Stromal cell of bone marrow (primary cell): ENCODE data around the gene PARD3.

Experiments
- DNase-seq: peaks from one replicate; pipeline ENCODE4 v3.0.0-alpha.2; 2012; ENCODE audit warnings: low read depth

Gene PARD3

DNA sequence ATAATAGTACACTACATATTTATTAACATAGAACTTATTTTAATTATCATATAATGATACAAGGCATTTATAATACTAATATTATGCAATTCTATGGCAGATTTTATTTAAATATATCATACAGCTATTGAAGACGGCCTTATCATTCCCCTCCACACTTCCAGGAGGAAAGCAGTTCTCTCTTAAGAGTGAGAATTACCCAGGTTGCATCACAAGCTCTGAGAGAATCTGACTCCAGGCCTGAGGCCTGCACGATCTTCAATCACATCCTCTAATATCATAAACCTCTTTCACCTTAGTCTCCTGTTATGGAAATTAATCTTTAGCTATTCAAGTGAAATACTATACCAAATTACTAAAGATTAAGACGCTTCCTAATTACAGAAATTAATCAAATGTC lies 564.4 kb downstream of the PARD3 start:
- no peak for DNase-seq

GRCh38 chr10:34249634-34250033 lies 565.5 kb downstream of the PARD3 start:
- DNase-seq = no peak

GRCh38 chr10:34247560-34247959 lies 567.5 kb downstream of the PARD3 start:
- no peak for DNase-seq

GRCh38 chr10:34244756-34245484 lies 570.2 kb downstream of the PARD3 start:
- DNase-seq = no peak

DNA sequence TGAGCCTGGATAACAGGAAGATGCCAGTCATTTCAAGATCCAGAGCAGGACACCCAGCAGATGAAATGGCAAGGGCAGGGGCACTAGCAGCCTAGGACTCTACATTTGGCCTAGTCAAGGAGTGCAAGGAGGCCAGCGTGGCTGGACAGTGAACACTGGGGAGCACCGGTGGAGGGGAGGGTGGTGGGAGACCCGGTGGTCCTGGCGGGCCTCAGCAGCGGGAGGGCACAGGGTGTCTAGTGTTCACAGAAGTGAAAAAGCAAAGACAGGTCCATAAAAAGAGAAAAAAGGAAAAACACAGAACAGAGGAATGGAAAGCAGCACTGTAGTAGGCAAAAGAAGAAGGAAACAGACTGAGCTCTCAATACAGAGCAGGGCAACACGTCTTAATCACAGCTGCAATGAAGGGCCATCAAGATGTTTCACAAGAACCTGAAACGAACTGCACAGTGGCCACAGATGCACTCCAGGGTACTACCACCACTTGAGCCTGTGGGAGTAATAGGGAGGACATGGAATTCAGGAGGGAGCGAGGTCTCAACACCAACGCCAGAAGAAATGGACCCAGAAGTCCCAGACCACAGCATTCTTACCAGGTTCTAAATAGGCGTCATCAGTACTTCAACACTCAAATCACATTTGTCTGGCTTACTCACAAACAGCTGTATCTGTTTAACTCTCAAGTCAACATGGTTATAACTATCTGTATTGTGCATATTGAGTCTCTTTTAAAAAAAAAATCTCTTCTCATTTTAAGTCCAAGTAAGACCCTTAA lies 573.7 kb downstream of the PARD3 start:
- no peak for DNase-seq

GRCh38 chr10:34240039-34240438 lies 575.1 kb downstream of the PARD3 start:
- DNase-seq = no peak

DNA sequence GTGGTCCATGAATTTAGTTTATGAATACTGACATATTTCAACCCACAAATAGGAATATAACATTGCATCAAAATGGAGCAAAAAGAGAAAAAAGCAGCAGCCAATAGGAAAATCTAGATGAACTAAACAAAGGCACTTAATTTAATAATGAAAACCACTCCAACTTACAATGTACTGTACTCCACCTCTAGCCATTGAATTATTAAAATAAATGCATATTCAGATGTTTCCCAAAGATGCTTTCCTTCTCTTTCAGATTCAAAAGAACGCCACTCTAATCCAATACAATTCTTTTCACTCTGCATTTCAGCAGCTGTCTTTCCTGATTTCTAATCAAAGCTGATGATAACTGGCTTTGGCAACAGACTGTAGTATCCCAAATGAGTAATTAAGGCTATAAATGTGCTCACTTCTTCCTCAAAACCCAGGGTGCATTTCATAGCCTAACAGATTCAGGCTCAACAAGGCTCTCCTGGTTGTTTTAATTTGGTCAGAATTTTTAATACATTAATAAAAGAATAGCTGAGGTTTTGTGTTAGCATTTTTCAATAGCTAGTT lies 577.1 kb downstream of the PARD3 start:
- no peak for DNase-seq

- no peak for DNase-seq
Observed at GRCh38 chr10:34236931-34237330, 578.2 kb downstream of the PARD3 start.

DNA sequence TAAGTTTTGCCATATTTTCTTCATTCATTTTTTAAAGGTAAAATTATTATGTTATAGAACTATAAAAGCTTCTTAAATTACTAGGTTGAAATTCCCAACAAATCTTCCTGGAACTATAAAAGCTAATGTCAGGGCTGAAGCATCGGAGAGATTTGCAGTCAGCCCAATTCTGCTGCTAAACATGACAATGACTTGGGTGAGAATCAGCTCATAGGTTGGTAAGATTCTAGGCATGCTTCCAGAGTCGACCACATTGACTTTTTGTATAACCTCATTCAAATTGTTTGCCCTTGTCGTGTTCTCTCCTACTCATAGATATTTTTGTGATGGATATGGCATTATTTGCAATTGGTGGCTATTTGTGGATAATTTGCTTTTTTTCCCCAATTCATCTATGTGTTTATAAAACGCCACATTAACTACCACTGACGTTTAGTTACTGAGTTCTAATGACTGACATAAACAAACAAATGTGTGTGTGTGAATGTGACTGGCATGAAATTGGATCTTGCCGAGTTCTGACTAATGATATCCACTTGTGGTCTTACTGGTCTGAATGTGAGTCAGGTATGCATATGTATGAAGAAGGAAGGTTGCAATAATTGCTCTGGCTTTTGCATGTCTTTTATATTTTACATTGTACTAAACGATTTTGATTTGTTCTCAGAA lies 579.8 kb downstream of the PARD3 start:
- DNase-seq = peak; percentile 20

GRCh38 chr10:34232481-34232880 lies 582.6 kb downstream of the PARD3 start:
- DNase-seq = no peak

DNA sequence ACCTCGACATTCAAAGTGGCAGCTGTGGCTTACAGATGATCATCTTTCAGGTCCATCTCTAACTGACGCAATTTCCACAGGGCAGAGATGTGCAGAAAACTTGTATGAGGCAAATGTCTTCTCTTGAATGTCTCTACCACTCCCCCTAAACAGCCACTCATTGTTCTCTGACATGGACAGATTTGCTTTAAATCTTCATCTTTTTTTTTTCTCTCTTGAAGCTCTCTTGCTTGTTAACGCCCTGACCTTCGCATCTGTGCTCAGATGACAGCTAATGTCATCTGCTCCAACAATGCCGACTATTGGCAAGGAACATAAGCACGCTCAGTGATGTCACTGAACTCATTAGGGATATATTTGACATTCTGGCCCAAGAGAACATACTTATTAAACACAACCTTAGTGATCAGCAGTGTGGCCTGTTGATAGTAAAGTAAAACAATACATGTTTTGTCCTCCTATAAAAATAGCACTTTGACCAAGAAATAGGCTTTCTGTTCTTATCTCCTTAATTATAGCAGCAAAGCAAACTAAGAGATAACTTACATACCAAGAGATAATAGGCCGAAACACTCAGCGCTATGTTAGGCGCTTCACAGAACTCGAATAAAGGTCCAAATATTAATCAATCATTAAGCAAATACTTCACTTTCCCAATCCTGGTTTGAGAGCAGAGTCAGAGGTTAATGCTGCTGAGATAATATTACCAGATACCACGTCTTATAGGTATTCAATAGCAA lies 583.5 kb downstream of the PARD3 start:
- DNase-seq = no peak

DNA sequence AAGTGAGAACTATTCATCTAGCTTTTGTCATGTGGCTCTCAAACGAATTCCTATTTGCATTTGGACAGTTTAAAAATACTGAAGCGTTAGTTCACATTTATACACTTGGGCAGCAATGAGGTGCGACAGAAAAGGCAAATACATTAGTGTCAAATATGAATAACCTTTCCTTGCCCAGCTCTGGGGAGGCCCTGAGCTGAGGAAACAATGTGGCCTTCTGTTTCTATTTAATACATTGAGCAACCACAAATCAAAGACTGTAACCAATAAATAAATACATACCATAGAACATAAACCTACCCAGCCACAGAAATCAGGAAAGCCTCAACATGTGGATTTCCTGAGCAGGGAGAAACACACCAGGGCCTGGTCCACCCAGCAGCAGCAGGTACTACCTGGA lies 585.2 kb downstream of the PARD3 start:
- no peak for DNase-seq

GRCh38 chr10:34228066-34228465 lies 587.0 kb downstream of the PARD3 start:
- no peak for DNase-seq

DNA sequence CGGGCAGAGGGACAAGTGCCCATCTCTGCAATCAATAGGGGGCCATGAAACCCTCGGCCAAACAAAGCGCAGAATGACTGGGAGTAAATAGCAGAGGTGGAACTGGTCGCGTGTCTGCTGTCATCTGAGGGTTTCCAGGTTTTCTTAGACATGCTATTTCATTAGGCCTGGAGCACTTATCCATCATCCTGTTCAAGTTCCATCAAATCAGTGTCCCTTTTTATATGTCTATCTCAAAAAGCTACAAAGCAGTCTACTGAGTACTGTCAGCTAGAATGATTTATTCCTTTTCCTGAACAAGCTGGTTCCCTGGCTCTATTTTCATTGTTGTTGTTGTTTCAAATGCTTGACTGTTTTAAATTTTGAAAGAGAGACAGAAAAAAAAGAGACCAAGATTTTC lies 590.5 kb downstream of the PARD3 start:
- DNase-seq = no peak

- no peak for DNase-seq
Observed at GRCh38 chr10:34223658-34224057, 591.4 kb downstream of the PARD3 start.

DNA sequence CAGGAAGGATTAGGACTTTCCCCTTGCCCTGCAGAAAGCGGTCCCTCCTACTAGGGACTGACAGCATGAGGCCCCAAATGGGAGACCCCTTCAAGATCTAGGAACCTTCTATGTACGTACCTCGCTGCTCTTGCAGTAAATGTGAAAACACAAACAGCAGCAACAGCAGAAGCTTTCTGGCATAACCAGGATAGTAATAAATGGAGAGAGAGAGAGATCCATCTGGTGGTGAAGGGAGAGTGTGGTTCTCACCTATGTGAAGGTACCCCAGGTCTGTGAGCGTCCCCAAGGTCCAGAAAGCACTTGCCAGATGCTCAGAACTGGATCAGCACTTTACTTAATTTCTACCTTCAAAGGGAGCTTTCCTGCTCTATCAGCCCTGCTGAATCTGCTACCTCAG lies 592.7 kb downstream of the PARD3 start:
- no peak for DNase-seq

DNA sequence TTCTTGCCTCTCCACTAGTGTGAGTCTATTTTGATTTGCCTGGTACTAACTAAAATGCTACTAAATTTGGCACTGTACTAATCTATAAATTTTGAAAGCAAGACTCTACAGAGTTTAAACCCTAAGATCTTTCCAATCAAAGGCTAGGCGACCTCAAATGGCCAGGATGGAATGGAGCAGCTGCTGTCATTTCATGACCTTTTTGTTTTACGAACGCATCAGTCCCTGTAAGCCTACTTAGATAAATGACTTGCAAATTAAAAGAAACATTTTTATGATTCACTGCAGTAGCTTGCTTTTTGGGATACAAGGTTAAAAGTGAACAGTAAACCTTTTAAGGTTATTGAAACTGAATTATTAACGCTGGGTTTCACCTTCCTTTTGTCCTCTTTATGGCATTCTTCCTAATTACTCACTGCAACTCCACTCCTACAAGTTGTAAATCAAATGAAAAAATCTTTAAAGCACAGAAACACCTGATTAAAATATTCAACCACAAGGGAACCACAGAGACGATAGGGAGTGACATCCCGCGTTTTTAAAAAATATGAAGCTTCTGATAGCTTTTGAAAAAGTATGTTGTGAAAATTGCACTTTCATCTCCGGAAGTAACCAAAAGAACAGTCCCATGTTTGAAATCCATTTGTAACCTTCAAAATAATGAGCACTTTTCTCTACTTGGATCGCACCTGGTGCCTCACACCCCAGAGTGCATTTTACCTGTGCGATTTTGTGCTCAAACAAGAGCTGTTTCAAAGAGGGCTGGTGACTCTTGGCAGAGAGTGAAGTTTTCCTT lies 595.1 kb downstream of the PARD3 start:
- no peak for DNase-seq

DNA sequence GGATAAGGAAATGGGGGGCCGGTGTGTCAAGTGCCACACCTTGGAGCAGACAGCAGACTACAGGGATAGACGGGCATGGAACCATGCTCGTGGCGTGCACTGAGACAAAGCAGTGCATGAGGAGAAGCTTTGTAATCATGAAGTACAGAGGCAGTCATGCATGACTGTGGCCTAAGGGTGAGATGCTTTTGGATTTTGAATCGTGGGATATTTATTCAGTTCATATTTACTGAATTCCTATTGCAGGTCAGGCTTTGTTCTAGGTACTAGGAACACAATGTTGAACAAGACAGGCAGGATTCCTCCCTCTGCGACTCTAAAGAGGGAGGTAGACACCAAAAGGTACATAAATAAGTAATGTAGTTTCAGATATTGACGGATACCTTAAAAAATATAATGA lies 597.6 kb downstream of the PARD3 start:
- no peak for DNase-seq

GRCh38 chr10:34216348-34216945 lies 598.6 kb downstream of the PARD3 start:
- no peak for DNase-seq

- no peak for DNase-seq
Observed at GRCh38 chr10:34213805-34214197, 601.3 kb downstream of the PARD3 start.
